AG09319 (cell line): ENCODE results near the gene ZNF582.
A peak's percentile ranks its signal among the peaks of the same experiment; 100 is the strongest.

Experiments
- DNase-seq: peaks from one replicate; pipeline ENCODE4 v3.0.0-alpha.2; 2010; ENCODE audit warnings: low read depth; ENCODE audit errors: extremely low read depth
- CTCF ChIP-seq: IDR thresholded peaks from 2 replicates; pipeline ENCODE4 v1.5.1; 2011; ENCODE audit warnings: low read depth, mild to moderate bottlenecking, inconsistent platforms, low read length, moderate library complexity

The ZNF582 gene

DNA sequence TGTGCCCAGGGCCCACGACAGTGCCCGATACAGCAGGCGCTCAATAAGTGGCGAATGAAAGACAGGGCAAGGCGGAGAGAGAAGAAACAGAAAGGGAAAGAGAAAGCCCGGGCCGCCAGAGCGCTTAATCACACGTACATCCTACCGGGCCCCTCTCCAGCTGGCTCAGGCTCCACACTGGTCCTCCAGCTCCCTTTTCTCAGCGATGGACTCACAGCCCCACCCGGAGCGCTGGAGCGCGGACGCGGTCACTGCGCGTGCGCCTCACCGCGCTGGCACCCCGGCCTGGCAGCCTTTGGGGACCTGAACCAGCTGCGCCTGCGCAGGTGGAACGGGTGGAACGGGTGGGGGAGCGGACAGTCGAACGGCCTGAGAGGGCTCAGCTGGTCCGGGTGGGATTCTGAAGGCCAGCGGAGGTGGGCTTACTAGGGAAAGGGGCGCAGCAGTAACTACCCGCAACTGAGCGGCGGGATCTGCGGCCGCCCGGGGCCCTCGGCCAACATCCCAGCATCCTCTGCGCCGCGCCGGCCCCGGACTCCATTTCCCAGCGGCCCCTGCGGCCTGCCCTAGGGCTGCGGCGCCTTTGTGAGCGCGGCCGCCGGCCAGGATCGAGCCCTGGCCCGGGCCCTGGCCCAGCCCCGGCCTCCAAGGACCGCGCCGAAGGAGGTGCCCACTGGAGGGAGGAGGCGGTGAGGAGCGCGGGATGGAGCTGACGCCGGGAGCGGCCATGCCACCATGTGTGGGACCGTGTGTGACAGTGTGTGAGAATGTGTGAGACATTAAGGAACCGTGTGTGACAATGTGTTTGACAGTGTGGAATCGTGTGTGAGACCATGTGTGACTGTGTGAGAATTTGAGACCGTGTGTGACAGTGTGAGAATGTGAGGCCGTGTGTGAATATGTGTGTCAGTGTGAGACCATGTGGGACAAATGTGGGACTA, 10.7 kb upstream of the ZNF582 start, which contains the start of gene ZNF583:
Gene ZNF583 (plus strand): TSS at position 569 of the 941 bp plus-strand sequence. CDS start 2,783 bp downstream, outside the sequence.
- peak; percentile 94 for DNase-seq

DNA sequence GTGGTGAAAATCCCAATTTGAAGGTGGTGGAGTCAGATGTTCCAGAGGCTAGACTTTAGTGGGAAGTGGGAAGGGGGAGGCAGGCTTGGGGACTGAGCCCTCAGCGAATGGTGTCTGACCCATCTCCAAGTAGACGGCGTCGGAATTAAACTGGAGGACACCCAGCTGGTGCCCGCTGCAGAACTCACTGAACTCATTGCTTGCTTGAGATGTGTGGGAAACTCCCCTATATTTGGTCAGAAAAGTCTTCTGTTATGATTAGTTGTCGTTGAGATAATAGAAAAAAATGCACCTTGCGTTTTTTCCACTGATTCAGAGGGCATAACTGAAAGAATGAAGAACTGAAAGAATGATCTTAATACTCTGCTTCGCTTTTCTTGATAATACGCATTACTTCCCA, 9.9 kb upstream of the ZNF582 start:
- no peak for DNase-seq
- TF ChIP-seq CTCF = no peak

More for the DNA sequence above, 10.7 kb upstream of the ZNF582 start, which contains the start of gene ZNF583:
- no peak for TF ChIP-seq CTCF

- no peak for TF ChIP-seq CTCF
- DNase-seq = no peak
These were observed 7.2 kb upstream of the ZNF582 start for GRCh38 chr19:56400485-56400884.

DNA sequence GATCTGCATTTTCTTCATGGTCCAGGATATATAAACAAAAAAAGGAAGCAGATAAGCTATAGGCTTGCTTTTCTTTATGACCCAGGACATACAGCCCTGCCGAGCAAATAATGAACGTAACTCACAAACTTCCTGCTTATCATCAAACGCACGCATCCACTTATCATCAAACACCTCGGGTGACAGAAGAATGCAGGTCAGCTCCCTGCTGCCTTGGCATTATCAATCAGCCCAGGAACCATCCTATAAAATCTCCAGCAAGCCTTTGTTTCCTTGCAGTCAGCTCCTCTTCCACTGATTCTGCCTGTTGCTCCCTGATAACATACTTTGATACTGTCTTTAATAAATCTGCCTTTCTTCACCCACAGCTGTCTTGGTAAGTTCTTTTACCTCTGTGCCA, 5.5 kb upstream of the ZNF582 start:
- TF ChIP-seq CTCF = no peak
- DNase-seq = no peak

GRCh38 chr19:56383826-56384605, 9.3 kb downstream of the ZNF582 start:
- DNase-seq = no peak
- no peak for TF ChIP-seq CTCF

GRCh38 chr19:56377105-56377924, 16.0 kb downstream of the ZNF582 start:
- DNase-seq = no peak
- no peak for TF ChIP-seq CTCF
